Naive thymus-derived CD4-positive, alpha-beta T cell (primary cell): ENCODE results near the gene SGMS1. TPM values are rescaled to one million over a fixed set of nuclear protein-coding genes. Genes with fewer than 3 reads are reported as not detected.

Experiments used
- ATAC-seq: fragments of 150-1000 bp; cut with Tn5 transposase; 2 replicates; pipeline ENCODE4 v1.10.0; 2021; ENCODE audit warnings: mild to moderate bottlenecking, moderate library complexity
- CTCF ChIA-PET: fragments of 350-600 bp; sonication (Branson Sonifier 250); formaldehyde crosslinking; loops from one replicate; lab custom pipeline; 2021; ENCODE audit warnings: antibody characterized with exemption; lab: Charles Lee
- POLR2A ChIA-PET: fragments of 350-600 bp; sonication (Branson Sonifier 250); formaldehyde crosslinking; loops from one replicate; lab custom pipeline; 2021; ENCODE audit warnings: antibody characterized with exemption, inconsistent platforms; lab: Charles Lee
- DNase-seq, 9 donors: peaks; one replicate each; pipeline versions ENCODE4 v3.0.0 to v3.0.0-alpha.2; 2020 to 2022; ENCODE audit warnings: mixed read lengths in 1 of 9
- H3K27ac ChIP-seq: one replicate; pipeline ENCODE4 v1.7.0; 2013; ENCODE audit warnings: mild to moderate bottlenecking, low read depth, low read length, moderate library complexity
- H3K27me3 ChIP-seq, 2 donors: one replicate each; pipeline ENCODE4 v1.7.0; 2013; ENCODE audit warnings: low read length in 2 of 2, mild to moderate bottlenecking in 2 of 2, moderate library complexity in 2 of 2; ENCODE audit not compliant: control insufficient read depth in 2 of 2, insufficient read depth in 2 of 2
- H3K36me3 ChIP-seq, 3 experiments: 1 replicate in 2 of 3; 2 replicates in 1 of 3; pipeline ENCODE4 v1.7.0; 2013; ENCODE audit warnings: low read length in 3 of 3, mild to moderate bottlenecking in 3 of 3, moderate library complexity in 1 of 3; ENCODE audit not compliant: insufficient read depth in 3 of 3, control insufficient read depth in 2 of 3
- H3K4me1 ChIP-seq, 2 donors: one replicate each; pipeline ENCODE4 v1.7.0; 2013; ENCODE audit warnings: low read length in 2 of 2, mild to moderate bottlenecking in 2 of 2, moderate library complexity in 1 of 2; ENCODE audit not compliant: control insufficient read depth in 2 of 2, insufficient read depth in 2 of 2
- H3K4me3 ChIP-seq: 2 replicates; pipeline ENCODE4 v1.7.0; 2013; ENCODE audit warnings: mild to moderate bottlenecking, low read length
- H3K9me3 ChIP-seq, 3 experiments: 1 replicate in 2 of 3; 2 replicates in 1 of 3; pipeline ENCODE4 v1.7.0; 2013; ENCODE audit warnings: low read length in 3 of 3; ENCODE audit not compliant: control insufficient read depth in 2 of 3
- H3K27ac Mint-ChIP-seq, 9 donors: one replicate each; pipeline ENCODE4 v1.8.0; 2020 to 2022; ENCODE audit warnings: mixed read lengths in 9 of 9, mild to moderate bottlenecking in 8 of 9, moderate library complexity in 5 of 9, inconsistent platforms in 2 of 9
- H3K27me3 Mint-ChIP-seq, 5 donors: one replicate each; pipeline ENCODE4 v1.8.0; 2021 to 2022; ENCODE audit warnings: mixed read lengths in 5 of 5, mild to moderate bottlenecking in 1 of 5
- H3K36me3 Mint-ChIP-seq, 5 donors: one replicate each; pipeline ENCODE4 v1.8.0; 2020 to 2022; ENCODE audit warnings: mixed read lengths in 5 of 5, mild to moderate bottlenecking in 3 of 5, inconsistent platforms in 1 of 5
- H3K4me1 Mint-ChIP-seq, 7 donors: one replicate each; pipeline ENCODE4 v1.8.0; 2020 to 2022; ENCODE audit warnings: mixed read lengths in 7 of 7, mild to moderate bottlenecking in 3 of 7, inconsistent platforms in 1 of 7
- H3K4me3 Mint-ChIP-seq, 10 donors: one replicate each; pipeline ENCODE4 v1.8.0; 2020 to 2022; ENCODE audit warnings: mild to moderate bottlenecking in 10 of 10, mixed read lengths in 10 of 10, moderate library complexity in 6 of 10, inconsistent platforms in 2 of 10
- H3K9me3 Mint-ChIP-seq, 11 donors: one replicate each; pipeline ENCODE4 v1.8.0; 2020 to 2022; ENCODE audit warnings: mixed read lengths in 11 of 11, mild to moderate bottlenecking in 4 of 11, inconsistent platforms in 1 of 11, moderate library complexity in 1 of 11
- intact Hi-C, 2 donors: fragments of 100-400 bp; cut with micrococcal nuclease; formaldehyde crosslinking; loops; one replicate each; pipeline ENCODE4 v1.15.1; 2023
- polyA plus RNA-seq, 2 donors: library from polyadenylated mRNA; unstranded; fragments of 300-500 nt; fragmentation: Illumina TruSeq; gene quantifications; one replicate each; pipeline ENCODE4 v1.2.3, GENCODE V29; 2021
- total RNA-seq, 6 experiments: library from RNA in 5 of 6; stranded (reverse) in 5 of 6; gene quantifications; 1 replicate in 5 of 6; 2 replicates in 1 of 6; pipeline ENCODE4 v1.2.3 and lab custom pipeline; 2021 to 2026

Gene SGMS1
- total and polyA plus RNA-seq, 7 experiments from 2014 or later = 11.5 to 45.7 (median 29.4) TPM

DNA sequence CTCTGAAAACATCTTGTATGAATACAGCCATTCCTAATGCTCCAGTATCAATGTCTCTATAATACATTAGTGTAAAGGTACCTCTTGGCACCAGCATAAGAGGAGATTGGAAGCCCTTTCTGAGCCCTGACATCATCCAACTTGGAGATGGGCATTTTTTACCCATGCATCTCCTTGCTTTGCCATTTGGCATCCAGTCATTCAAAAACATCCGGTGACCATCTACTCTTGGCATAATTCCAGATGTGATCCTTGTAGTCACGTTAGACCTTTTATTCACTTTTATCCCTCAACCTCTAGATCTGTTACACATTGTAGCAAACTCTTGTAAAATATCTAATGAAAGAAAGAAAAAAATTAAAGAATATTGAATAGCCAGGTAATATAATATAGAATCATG is 17.9 kb upstream of the SGMS1 start:
- peaks cover 9 to 10% of the 10 kb centered on the region in 2 donors for H3K4me1 ChIP-seq
- Mint-ChIP-seq H3K4me3 (no peak overlapping the region), H3K27ac (no peak overlapping the region), H3K27me3 (peaks cover 0 to 53% (median 0%) of the 10 kb centered on the region in 5 donors), H3K4me1 (peaks cover 8 to 22% (median 13%) of the 10 kb centered on the region in 7 donors), H3K9me3 (no peaks in the 10 kb centered on the region), H3K36me3 (no peaks in the 10 kb centered on the region)
- intact Hi-C loops = no loop called here
- no peaks in the 10 kb centered on the region for H3K36me3 ChIP-seq
- no peaks in the 10 kb centered on the region for H3K27me3 ChIP-seq
- DNase-seq (no peak), ATAC-seq (no peak)
- no peak overlapping the region for H3K4me3 ChIP-seq
- ChIA-PET CTCF (no interaction called here), POLR2A (no interaction called here)
- H3K27ac ChIP-seq = no peak overlapping the region
- H3K9me3 ChIP-seq = no peaks in the 10 kb centered on the region

DNA sequence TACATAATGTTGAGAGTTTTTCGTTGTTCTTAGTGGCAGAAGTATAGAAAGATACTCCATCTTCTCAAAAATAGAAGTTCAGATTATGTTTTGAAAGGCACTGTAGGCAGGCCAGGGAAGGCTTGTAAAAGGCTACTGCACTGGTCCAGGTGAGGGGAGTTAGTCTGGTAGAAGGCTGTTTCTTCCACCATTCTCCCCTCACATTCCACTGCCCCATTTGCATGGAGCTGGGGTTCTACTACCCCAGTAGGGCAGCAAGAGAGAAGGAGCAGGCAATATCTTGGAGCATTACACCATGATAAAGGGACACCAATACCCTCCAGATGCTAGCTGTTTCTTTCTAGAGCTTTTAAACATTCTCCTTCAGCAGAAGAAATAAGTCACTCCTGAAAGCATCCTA is 16.5 kb upstream of the SGMS1 start:
- H3K4me1 Mint-ChIP-seq = peaks cover 18 to 36% (median 27%) of the 10 kb centered on the region in 7 donors
- no peaks in the 10 kb centered on the region for H3K9me3 Mint-ChIP-seq
- ATAC-seq (no peak), DNase-seq (no peak)
- Histone ChIP-seq H3K4me1 (peaks cover 22 to 24% of the 10 kb centered on the region in 2 donors), H3K4me3 (no peak overlapping the region), H3K9me3 (no peaks in the 10 kb centered on the region), H3K27ac (no peak overlapping the region), H3K36me3 (no peaks in the 10 kb centered on the region), H3K27me3 (no peaks in the 10 kb centered on the region)
- H3K27ac Mint-ChIP-seq = no peak overlapping the region
- CTCF ChIA-PET = no interaction called here
- intact Hi-C loops = no loop called here
- POLR2A ChIA-PET = interaction anchor here (1.2 kb wide), 1 partner anchor 16 kb away, joined by 6 read pairs; the partner anchor contains the start of gene SGMS1
- H3K27me3 Mint-ChIP-seq = peaks cover 0 to 55% (median 0%) of the 10 kb centered on the region in 5 donors
- H3K4me3 Mint-ChIP-seq = no peak overlapping the region
- H3K36me3 Mint-ChIP-seq = peaks cover 0 to 1% (median 0%) of the 10 kb centered on the region in 5 donors

DNA sequence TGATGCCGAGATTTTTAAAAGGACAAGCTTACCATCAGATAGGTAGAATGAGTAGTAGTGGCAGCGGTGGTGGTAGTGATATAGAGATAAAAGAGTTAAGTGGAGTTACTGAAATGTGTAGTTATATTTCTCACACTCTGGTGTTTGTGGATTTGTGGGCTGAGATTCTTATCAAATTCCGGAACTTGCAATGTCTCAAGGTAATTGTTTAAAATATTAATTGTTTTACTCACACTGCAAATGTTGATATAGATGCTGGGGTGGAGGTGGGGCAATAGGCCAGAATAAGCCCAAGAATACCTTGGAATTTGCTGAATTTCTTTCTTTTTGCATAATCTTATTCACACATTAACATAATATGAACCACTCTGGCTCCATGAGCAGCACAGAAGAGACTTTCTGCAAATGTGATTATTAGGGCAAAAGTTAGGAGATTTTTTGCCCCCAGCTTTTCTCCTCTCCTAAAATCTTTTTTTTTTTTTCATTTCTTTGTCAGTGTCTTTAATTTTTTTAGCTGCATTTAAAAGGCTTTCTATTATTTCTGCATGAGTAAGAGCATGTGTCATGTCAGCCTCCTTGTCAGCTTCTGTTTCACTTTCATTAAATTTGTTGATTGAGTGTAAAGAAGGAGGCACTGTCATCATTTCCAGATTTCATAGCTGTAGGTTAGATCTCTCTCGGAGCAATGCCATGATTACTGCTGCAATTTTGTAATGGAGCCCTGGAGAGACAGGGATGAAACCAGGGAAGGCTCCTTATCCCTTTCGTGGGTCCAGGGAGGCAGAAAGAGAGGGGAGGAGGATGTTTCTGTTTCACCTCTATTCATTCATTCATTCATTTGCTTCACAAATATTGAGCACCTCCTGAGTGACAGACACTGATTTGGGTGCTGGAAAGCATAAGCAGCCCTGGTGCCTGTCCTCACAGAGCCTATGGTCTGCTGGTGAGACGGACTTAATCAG is 13.1 kb upstream of the SGMS1 start:
- Histone ChIP-seq H3K4me1 (peaks cover 24 to 27% of the 10 kb centered on the region in 2 donors), H3K36me3 (no peaks in the 10 kb centered on the region), H3K27ac (peak overlapping the region; percentile 11), H3K4me3 (peak overlapping the region; percentile 41), H3K9me3 (no peaks in the 10 kb centered on the region), H3K27me3 (no peaks in the 10 kb centered on the region)
- Mint-ChIP-seq H3K27ac (peak overlapping the region; percentile 20 to 73 (median 55)), H3K9me3 (no peaks in the 10 kb centered on the region), H3K36me3 (peaks cover 0 to 2% (median 0%) of the 10 kb centered on the region in 5 donors), H3K4me1 (peaks cover 22 to 39% (median 35%) of the 10 kb centered on the region in 7 donors), H3K27me3 (peaks cover 0 to 56% (median 0%) of the 10 kb centered on the region in 5 donors), H3K4me3 (peak overlapping the region; percentile 52 to 78 (median 72))
- POLR2A ChIA-PET = interaction anchor here (3.5 to 4.2 kb wide), 2 partner anchors 12 to 15 kb away, joined by 20 to 27 read pairs; partner anchors contain the start of gene SGMS1
- peak; percentile 84 for ATAC-seq
- intact Hi-C loops = loop anchor here (1.0 to 5.0 kb wide), 5 partner anchors 12 to 218 kb away; no protein-coding TSS in a partner anchor
- peak in 3 of 9 donors; percentile 19 to 34 (median 29) for DNase-seq
- CTCF ChIA-PET = interaction anchor here (1.4 to 1.5 kb wide), 2 partner anchors 10 to 15 kb away, joined by 5 read pairs; no protein-coding TSS in a partner anchor

DNA sequence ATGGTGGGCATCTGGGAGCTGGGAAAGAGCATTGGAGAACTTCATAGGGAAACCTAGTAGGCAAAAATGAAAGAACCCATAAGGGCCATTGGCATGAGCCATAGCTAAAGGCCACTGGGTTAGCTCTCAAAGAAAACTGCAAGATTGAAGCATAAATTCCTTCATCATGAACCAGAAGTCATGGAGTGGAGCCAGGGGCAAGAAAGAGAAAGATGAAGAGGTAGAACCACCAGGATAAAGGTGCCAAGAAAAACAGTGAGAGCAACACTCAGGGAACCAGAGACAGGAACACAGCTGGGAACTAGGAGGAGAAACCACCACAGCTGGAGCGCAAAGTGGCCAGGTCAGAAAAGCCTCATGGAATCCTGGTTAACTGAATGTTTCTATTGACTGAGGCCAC is 11.5 kb upstream of the SGMS1 start:
- H3K36me3 Mint-ChIP-seq = peaks cover 0 to 5% (median 0%) of the 10 kb centered on the region in 5 donors
- DNase-seq (no peak), ATAC-seq (no peak)
- POLR2A ChIA-PET = interaction anchor here (0.6 to 4.2 kb wide), 3 partner anchors 10 to 78 kb away, joined by 8 to 27 read pairs (median 20); partner anchors contain the start of gene SGMS1
- Histone ChIP-seq H3K4me1 (peaks cover 24 to 27% of the 10 kb centered on the region in 2 donors), H3K9me3 (no peaks in the 10 kb centered on the region), H3K27me3 (no peaks in the 10 kb centered on the region), H3K27ac (no peak overlapping the region), H3K36me3 (no peaks in the 10 kb centered on the region), H3K4me3 (no peak overlapping the region)
- peaks cover 22 to 39% (median 35%) of the 10 kb centered on the region in 7 donors for H3K4me1 Mint-ChIP-seq
- peak overlapping the region in 3 of 9 donors; percentile 17 to 64 (median 41) for H3K27ac Mint-ChIP-seq
- CTCF ChIA-PET = no interaction called here
- H3K9me3 Mint-ChIP-seq = no peaks in the 10 kb centered on the region
- intact Hi-C loops = loop anchor here in 1 of 2 donors (5.0 kb wide), 1 partner anchor 123 kb away; no protein-coding TSS in a partner anchor
- H3K4me3 Mint-ChIP-seq = peak overlapping the region in 5 of 10 donors; percentile 4 to 35 (median 16)
- H3K27me3 Mint-ChIP-seq = peaks cover 0 to 52% (median 0%) of the 10 kb centered on the region in 5 donors

DNA sequence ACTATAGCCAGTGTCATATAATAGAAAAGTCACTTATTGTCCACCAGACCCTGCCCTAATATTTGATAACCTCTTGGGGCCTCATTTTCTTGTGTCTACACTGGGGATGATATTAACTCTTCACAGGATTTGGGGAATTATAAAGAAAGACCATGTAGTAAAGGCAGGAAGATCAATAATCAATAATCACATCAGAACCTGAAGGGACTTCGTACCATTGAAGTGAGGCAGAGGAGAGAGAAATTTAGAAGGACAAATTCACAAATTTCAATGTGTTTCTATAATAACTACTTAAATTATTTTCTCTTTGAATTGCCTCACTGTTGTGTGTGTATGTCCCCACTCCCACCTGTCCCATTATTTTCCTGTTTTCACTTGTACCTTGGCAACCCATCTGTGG is 10.7 kb upstream of the SGMS1 start:
- ATAC-seq = no peak
- Mint-ChIP-seq H3K27me3 (peaks cover 0 to 44% (median 0%) of the 10 kb centered on the region in 5 donors), H3K9me3 (no peaks in the 10 kb centered on the region), H3K36me3 (peaks cover 0 to 5% (median 4%) of the 10 kb centered on the region in 5 donors), H3K4me1 (peaks cover 22 to 42% (median 35%) of the 10 kb centered on the region in 7 donors), H3K27ac (no peak overlapping the region), H3K4me3 (no peak overlapping the region)
- ChIA-PET POLR2A (interaction anchor here (3.5 to 4.2 kb wide), 2 partner anchors 9 to 12 kb away, joined by 20 to 27 read pairs; partner anchors contain the start of gene SGMS1), CTCF (no interaction called here)
- Histone ChIP-seq H3K4me1 (peaks cover 24 to 27% of the 10 kb centered on the region in 2 donors), H3K4me3 (no peak overlapping the region), H3K36me3 (no peaks in the 10 kb centered on the region), H3K27ac (no peak overlapping the region), H3K9me3 (no peaks in the 10 kb centered on the region), H3K27me3 (no peaks in the 10 kb centered on the region)
- no peak for DNase-seq
- intact Hi-C loops = no loop called here

DNA sequence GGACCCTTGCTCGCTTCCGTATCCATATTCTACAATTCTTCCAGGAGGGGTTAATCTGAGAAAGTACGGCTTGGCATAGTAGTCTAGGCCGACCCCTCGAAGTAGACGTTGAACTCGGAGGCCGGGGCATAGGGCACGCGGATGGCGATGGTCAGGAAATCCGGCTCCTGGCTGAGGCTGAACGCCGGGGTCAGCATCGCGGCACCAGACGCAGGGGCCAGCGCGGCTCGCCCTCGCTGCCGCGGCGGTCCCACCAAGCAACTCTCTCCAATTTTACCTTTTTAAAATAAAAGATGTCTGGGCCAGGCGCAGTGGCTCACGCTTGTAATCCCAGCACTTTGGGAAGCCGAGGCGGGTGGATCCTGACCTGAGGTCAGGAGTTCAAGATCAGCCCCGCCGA is 7.3 kb upstream of the SGMS1 start:
- no peak overlapping the region for H3K4me3 Mint-ChIP-seq
- ChIA-PET POLR2A (interaction anchor here (0.7 kb wide), 1 partner anchor 14 kb away, joined by 3 read pairs; no protein-coding TSS in a partner anchor), CTCF (no interaction called here)
- DNase-seq (no peak), ATAC-seq (no peak)
- H3K27ac ChIP-seq = no peak overlapping the region
- H3K27ac Mint-ChIP-seq = no peak overlapping the region
- peaks cover 9 to 14% of the 10 kb centered on the region in 2 donors for H3K4me1 ChIP-seq
- peaks cover 8 to 35% (median 16%) of the 10 kb centered on the region in 7 donors for H3K4me1 Mint-ChIP-seq
- no peak overlapping the region for H3K4me3 ChIP-seq
- peaks cover 0 to 12% (median 5%) of the 10 kb centered on the region in 5 donors for H3K36me3 Mint-ChIP-seq
- peaks cover 0 to 35% (median 0%) of the 10 kb centered on the region in 5 donors for H3K27me3 Mint-ChIP-seq
- H3K36me3 ChIP-seq = no peaks in the 10 kb centered on the region
- no peaks in the 10 kb centered on the region for H3K9me3 ChIP-seq
- no peaks in the 10 kb centered on the region for H3K9me3 Mint-ChIP-seq
- intact Hi-C loops = no loop called here
- H3K27me3 ChIP-seq = no peaks in the 10 kb centered on the region
